Kidney (tissue), 14 donors: ENCODE data around the gene ACP7. TPM values are rescaled to one million over a fixed set of nuclear protein-coding genes. Genes with fewer than 3 reads are reported as not detected.

ENCODE experiments used
- DNase-seq, 5 donors: peaks; one replicate each; pipeline ENCODE4 v3.0.0-alpha.2; 2013 to 2020
- FAIRE-seq: peaks from 2 replicates; lab custom pipeline; 2012; peaks lifted over from hg19 to GRCh38; lab: Jason Lieb, UNC
- H3K27ac ChIP-seq, 2 donors: one replicate each; pipeline ENCODE4 v1.7.0; 2013; ENCODE audit warnings: low read depth in 2 of 2, low read length in 2 of 2, inconsistent platforms in 1 of 2
- H3K27me3 ChIP-seq: one replicate; pipeline ENCODE4 v1.7.1; 2013; ENCODE audit warnings: low read length, inconsistent platforms; ENCODE audit not compliant: control insufficient read depth, insufficient read depth
- H3K36me3 ChIP-seq, 3 donors: one replicate each; pipeline versions ENCODE4 v1.7.0 to v1.7.1; 2013; ENCODE audit warnings: low read length in 3 of 3, control low read depth in 1 of 3, inconsistent platforms in 1 of 3; ENCODE audit not compliant: insufficient read depth in 3 of 3, control insufficient read depth in 2 of 3
- H3K4me1 ChIP-seq, 3 donors: one replicate each; pipeline versions ENCODE4 v1.7.0 to v1.7.1; 2013; ENCODE audit warnings: low read length in 3 of 3, inconsistent platforms in 1 of 3, low read depth in 1 of 3; ENCODE audit not compliant: control insufficient read depth in 2 of 3, insufficient read depth in 2 of 3
- H3K4me3 ChIP-seq, 3 donors: one replicate each; pipeline versions ENCODE4 v1.7.0 to v1.8.1; 2013; ENCODE audit warnings: low read length in 3 of 3, control low read depth in 1 of 3, inconsistent platforms in 1 of 3
- H3K9ac ChIP-seq, 3 donors: one replicate each; pipeline versions ENCODE4 v1.7.0 to v1.7.1; 2013; ENCODE audit warnings: low read length in 3 of 3, control low read depth in 1 of 3, inconsistent platforms in 1 of 3
- H3K9me3 ChIP-seq, 3 donors: one replicate each; pipeline versions ENCODE4 v1.7.0 to v1.7.1; 2013; ENCODE audit warnings: low read length in 3 of 3, control low read depth in 1 of 3, inconsistent platforms in 1 of 3; ENCODE audit not compliant: control insufficient read depth in 2 of 3, insufficient read depth in 1 of 3
- intact Hi-C: fragments of 100-400 bp; cut with DNase I; formaldehyde crosslinking; loops from one replicate; pipeline ENCODE4 v1.11.1; 2022
- polyA plus RNA-seq: library from polyadenylated mRNA; stranded (reverse); fragments of 350-450 nt; fragmentation: Illumina TruSeq; extraction: RNeasy Lipid Tissue Mini Kit (QIAGEN cat#74804); gene quantifications from one replicate; pipeline ENCODE4 v1.2.3, GENCODE V29; 2014; ENCODE audit warnings: low read depth, low replicate concordance; ENCODE audit not compliant: insufficient read depth
- total RNA-seq: library from RNA; stranded (reverse); fragmentation: NEBNext Ultra II Directional; extraction: Animal tissue kit (Norgen Biotek cat#: 25700); gene quantifications from one replicate; pipeline ENCODE4 v1.2.1, GENCODE V29; 2021
- TF ChIP-seq, protein P1 (sequence below): IDR thresholded peaks from 3 replicates; pipeline ENCODE4 v1.5.1; 2012; ENCODE audit warnings: mild to moderate bottlenecking, moderate library complexity, borderline replicate concordance; ENCODE audit not compliant: insufficient read depth; ENCODE audit errors: extremely low read depth
- donor health status: control.
- donor health status: control.
- donor health status: control.
- donor health status: control.
- donor health status: control.
- donor health status: DM: yes; HTN: yes; CAD: no.
- donor health status: Normal renal cell carcinoma (clear cell type).

ACP7 gene
- total and polyA plus RNA-seq, 2 donors from 2014 or later = 0.13 TPM; not detected in 1

DNA sequence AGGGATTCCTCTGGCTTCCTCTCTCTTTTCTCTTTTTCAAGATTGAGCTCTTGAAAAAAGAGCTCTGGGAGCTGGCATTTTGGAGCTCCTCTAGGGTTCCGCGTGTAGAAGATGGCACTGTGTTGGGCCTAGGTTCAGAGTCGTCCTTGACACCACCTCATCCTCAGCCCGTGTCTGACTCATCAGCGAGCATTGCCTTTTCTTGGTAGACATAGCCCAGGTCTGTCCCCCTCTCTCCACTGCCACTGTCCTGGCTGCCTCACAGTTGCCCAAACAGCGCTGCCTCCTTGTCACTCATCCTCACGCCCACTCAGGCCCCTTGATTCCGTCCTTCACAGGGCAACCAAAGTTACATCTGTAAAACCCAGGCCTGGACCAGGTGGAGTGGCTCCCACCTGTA lies 66.1 kb downstream of the ACP7 start:
- Histone ChIP-seq H3K27ac (no peak overlapping the region), H3K9me3 (no peaks in the 10 kb centered on the region), H3K4me1 (peaks cover 0 to 29% (median 12%) of the 10 kb centered on the region in 3 donors), H3K36me3 (peaks cover 0 to 3% (median 0%) of the 10 kb centered on the region in 3 donors), H3K4me3 (no peak overlapping the region), H3K27me3 (no peaks in the 10 kb centered on the region), H3K9ac (no peak overlapping the region)
- TF ChIP-seq, protein P1, sequence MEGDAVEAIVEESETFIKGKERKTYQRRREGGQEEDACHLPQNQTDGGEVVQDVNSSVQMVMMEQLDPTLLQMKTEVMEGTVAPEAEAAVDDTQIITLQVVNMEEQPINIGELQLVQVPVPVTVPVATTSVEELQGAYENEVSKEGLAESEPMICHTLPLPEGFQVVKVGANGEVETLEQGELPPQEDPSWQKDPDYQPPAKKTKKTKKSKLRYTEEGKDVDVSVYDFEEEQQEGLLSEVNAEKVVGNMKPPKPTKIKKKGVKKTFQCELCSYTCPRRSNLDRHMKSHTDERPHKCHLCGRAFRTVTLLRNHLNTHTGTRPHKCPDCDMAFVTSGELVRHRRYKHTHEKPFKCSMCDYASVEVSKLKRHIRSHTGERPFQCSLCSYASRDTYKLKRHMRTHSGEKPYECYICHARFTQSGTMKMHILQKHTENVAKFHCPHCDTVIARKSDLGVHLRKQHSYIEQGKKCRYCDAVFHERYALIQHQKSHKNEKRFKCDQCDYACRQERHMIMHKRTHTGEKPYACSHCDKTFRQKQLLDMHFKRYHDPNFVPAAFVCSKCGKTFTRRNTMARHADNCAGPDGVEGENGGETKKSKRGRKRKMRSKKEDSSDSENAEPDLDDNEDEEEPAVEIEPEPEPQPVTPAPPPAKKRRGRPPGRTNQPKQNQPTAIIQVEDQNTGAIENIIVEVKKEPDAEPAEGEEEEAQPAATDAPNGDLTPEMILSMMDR = no peak
- DNase-seq = no peak
- intact Hi-C loops = no loop called here
- FAIRE-seq = no peak

DNA sequence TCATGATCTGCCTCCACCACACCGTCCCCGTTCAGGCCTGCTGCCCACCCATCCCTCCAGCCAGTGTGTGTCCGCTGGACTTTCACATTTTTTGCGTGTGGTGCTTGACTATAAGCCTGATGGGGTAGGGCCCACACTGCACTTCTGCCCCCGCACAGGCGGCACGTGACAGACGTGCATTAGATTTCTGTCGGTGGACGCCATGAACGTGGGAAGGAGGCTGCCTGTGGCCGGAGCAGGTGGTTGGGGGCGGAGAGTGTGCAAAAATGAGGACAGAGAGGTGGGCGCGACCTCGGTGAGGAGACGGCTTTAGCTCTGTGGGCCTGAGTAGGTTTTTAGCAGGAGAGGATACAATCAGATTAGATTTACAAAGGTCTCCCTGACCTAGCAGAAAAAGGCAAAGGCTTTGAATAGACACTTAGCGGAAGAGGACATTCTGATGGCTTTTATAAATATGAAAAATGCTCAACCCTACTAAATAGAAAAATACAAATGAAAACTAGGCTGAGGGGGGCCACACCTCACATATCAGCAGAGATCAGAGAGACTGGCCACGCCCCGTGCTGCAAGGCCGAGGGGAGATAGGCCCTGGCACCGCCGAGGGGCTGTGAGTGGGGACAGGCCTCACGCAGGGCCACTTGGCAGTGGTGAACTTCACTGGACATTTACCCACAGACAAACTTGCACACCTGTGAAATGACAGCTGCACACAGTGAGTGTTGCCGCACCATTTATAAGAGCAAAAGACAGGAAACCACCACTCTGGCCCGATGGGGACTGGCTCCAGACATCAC lies 66.8 kb downstream of the ACP7 start:
- FAIRE-seq = no peak
- Histone ChIP-seq H3K27me3 (no peaks in the 10 kb centered on the region), H3K4me3 (no peak overlapping the region), H3K9me3 (no peaks in the 10 kb centered on the region), H3K27ac (no peak overlapping the region), H3K9ac (no peak overlapping the region), H3K36me3 (peaks cover 0 to 3% (median 0%) of the 10 kb centered on the region in 3 donors), H3K4me1 (peaks cover 0 to 33% (median 20%) of the 10 kb centered on the region in 3 donors)
- no peak for DNase-seq
- TF ChIP-seq, protein P1 = no peak
- intact Hi-C loops = no loop called here

DNA sequence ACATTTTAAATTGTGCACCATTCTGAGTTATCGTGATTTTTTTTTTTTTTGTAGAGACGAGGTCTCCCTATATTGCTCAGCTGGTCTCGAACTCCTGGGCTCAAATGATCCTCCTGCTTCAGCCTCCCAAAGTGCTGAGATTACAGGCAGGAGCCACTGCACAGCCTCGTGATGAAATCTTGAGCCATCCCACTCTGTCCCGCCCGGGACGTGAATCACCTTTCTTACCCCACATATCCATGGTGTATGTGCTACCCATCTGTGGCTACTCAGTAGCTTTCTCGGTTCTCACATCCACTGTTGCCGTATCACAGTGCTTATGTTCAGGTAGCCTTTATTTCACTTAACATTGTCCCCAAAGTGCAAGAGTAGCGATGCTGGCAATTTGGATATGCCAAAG lies 67.9 kb downstream of the ACP7 start:
- DNase-seq (no peak), FAIRE-seq (no peak)
- no peaks in the 10 kb centered on the region for H3K9me3 ChIP-seq
- no peaks in the 10 kb centered on the region for H3K27me3 ChIP-seq
- H3K36me3 ChIP-seq = peaks cover 0 to 3% (median 0%) of the 10 kb centered on the region in 3 donors
- H3K9ac ChIP-seq = no peak overlapping the region
- intact Hi-C loops = no loop called here
- H3K4me3 ChIP-seq = no peak overlapping the region
- no peak overlapping the region for H3K27ac ChIP-seq
- peaks cover 0 to 41% (median 27%) of the 10 kb centered on the region in 3 donors for H3K4me1 ChIP-seq
- TF ChIP-seq, protein P1 = no peak
